PFSK-1 (cell line): ENCODE results near the gene WFDC6.

Experiments used
- FOXP2 ChIP-seq: optimal IDR thresholded peaks from 2 replicates; pipeline ENCODE3; 2011; ENCODE audit warnings: borderline replicate concordance, control low read depth, inconsistent platforms; ENCODE audit not compliant: insufficient read depth; ENCODE audit errors: extremely low read length, extremely low read depth
- POLR2AphosphoS5 ChIP-seq: IDR thresholded peaks from 2 replicates; pipeline ENCODE4 v1.6.1; 2012; ENCODE audit warnings: low read depth, mild to moderate bottlenecking, control low read depth, low read length, moderate library complexity
- TAF1 ChIP-seq: IDR thresholded peaks from 2 replicates; pipeline ENCODE4 v1.6.1; 2012; ENCODE audit warnings: low read length, control low read depth, borderline replicate concordance; ENCODE audit not compliant: insufficient read depth
- TF ChIP-seq, protein P1 (sequence below), 2 experiments: IDR thresholded peaks; 2 replicates each; pipeline versions ENCODE4 v1.6.1 to v1.8.0; 2011 to 2012; ENCODE audit warnings: low read depth in 2 of 2, low read length in 2 of 2, control low read depth in 1 of 2, inconsistent platforms in 1 of 2, mild to moderate bottlenecking in 1 of 2, moderate library complexity in 1 of 2; ENCODE audit not compliant: insufficient read depth in 1 of 2

DNA sequence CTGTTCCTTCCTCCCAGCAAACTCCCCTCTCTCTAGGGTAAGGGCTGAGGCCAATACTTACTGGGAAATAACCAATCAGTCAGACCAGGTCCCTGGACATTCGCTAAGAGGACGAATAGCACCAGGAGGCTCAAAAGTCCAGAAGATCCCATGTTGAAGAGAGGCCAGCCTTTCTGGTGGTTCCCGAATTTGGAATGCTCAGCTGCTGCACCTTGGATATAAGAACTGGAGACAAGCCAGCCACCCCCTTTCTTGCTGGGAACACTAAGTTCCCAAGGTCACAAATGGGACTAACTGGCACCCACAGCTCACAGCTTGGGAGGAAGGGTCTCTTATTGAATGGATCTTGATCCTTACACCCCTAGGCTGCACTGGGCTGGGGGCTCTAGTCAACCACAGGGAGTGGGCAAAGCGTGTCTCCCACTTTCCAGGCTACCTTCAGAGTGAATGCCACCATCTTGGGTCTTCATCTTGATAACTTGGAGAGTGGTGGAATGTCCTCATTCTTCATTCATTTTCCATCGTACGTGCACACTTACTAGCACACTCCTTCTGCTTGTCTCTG, 8.0 kb upstream of the WFDC6 start, which contains the start of gene EPPIN:
- TF ChIP-seq, protein P1, sequence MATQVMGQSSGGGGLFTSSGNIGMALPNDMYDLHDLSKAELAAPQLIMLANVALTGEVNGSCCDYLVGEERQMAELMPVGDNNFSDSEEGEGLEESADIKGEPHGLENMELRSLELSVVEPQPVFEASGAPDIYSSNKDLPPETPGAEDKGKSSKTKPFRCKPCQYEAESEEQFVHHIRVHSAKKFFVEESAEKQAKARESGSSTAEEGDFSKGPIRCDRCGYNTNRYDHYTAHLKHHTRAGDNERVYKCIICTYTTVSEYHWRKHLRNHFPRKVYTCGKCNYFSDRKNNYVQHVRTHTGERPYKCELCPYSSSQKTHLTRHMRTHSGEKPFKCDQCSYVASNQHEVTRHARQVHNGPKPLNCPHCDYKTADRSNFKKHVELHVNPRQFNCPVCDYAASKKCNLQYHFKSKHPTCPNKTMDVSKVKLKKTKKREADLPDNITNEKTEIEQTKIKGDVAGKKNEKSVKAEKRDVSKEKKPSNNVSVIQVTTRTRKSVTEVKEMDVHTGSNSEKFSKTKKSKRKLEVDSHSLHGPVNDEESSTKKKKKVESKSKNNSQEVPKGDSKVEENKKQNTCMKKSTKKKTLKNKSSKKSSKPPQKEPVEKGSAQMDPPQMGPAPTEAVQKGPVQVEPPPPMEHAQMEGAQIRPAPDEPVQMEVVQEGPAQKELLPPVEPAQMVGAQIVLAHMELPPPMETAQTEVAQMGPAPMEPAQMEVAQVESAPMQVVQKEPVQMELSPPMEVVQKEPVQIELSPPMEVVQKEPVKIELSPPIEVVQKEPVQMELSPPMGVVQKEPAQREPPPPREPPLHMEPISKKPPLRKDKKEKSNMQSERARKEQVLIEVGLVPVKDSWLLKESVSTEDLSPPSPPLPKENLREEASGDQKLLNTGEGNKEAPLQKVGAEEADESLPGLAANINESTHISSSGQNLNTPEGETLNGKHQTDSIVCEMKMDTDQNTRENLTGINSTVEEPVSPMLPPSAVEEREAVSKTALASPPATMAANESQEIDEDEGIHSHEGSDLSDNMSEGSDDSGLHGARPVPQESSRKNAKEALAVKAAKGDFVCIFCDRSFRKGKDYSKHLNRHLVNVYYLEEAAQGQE (IDR thresholded peaks at IDR 0.05; ENCODE audit: insufficient read depth in 1 of 2, low read depth in 2 of 2, low read length in 2 of 2): no peak
- TF ChIP-seq POLR2AphosphoS5 (no peak), FOXP2 (no peak), TAF1 (no peak)
